A204.1 (cell line): ENCODE results near the gene ANKRD53.

Experiments used
- FAIRE-seq: peaks from 2 replicates; lab custom pipeline; 2012; peaks lifted over from hg19 to GRCh38; lab: Jason Lieb, UNC

Gene ANKRD53, protein sequence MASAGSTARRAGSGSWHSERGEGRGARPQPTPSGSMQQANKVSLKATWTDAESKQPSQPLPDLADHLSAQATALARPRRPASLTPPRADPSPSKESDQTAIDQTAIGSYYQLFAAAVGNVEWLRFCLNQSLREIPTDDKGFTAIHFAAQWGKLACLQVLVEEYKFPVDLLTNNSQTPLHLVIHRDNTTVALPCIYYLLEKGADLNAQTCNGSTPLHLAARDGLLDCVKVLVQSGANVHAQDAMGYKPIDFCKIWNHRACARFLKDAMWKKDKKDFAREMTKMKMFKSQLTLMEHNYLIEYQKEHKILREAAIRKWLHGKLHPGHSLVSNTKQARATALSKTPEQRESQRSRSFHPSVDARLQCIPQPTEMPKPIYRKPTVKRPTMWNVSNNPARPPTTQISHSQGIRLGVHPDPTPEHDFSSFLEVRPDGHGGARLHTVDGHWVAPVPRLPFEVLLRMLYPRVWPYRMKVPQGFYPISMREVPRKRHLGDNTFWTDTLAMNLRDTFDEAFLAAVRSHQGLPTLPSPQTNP

DNA sequence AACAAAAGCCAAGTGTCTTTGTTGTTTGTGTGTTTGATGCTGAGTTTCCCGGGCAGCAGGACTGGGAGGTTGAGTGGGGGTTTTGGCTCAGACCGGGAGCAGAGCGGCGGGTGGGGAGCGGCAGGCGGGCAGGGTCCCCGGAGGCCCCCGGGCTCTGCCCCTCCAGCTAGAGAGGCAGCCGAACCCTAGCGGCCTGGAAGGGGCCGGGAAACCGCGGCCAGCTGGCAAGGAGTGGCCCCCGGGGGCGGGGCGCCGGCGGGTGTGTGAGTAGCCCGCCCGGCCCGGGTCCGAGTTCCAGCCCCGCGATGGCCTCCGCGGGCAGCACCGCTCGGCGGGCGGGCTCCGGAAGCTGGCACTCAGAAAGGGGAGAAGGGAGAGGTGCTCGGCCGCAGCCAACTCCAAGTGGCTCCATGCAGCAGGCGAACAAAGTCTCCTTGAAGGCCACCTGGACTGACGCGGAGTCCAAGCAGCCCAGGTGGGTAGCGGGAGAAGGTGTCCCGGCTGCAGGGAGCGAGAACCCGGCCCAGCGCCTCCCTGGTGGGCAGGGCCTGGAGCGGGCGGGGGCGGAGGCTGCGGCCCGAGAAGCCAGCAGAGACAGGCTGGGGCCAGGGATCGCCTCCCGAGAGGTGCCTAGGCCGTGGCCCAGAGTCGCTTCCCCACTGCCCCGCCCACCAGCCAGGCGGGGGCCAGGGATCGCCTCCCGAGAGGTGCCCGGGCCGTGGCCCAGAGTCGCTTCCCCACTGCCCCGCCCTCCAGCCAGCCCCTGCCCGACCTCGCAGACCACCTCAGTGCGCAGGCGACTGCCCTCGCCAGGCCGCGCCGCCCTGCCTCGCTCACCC lies at the start of gene ANKRD53:
TSS of gene ANKRD53 (plus strand) at position 290 of the 839 bp plus-strand sequence. CDS start at position 306, 16 bp downstream.
- no peak for FAIRE-seq

DNA sequence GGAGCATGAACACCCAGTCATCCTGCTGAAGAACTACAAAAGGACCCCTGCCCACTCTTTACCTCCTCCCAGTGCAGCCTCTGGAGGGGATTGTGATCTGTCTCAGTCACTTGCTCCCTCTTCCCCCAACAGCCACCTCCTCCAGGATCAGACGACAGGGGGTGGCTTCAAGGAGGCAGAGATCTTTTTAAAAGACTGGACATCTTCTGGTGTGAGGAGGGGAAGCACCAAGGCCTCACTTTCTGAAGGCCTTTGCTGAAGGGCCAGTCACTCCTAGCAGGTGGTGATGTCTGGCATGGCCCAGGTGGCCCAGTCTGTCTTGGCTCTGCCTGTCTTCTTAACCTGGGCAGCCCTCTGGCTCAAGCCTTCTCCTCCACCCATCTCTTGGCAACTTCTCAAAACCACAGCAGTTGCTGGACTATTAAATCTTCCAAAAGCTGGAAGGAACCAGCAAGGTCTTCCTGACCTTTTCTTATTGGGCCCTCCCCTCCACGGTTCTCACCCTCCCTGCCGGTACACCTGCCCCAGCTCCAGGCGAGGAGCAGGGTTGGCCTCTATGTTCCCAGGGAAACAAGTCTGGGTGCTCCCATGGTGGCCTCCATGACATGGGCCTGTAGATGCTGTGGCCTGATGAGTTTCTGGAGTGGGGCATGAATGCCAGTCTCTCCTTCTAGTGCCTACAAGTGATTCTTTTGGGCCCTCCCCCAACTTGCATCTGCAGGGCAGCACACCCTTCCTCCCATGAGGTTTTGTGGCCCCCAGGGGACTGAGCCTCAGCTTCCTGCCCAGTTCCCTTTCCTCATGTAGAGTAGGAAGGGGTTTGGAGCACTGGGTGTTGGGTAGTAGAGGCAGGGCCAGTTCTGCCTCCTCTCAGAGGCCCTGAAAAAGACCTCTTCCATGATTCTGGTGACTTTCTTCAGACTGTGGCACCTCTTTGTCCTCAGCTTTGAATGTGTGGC lies 47.8 kb upstream of the ANKRD53 start:
- no peak for FAIRE-seq

DNA sequence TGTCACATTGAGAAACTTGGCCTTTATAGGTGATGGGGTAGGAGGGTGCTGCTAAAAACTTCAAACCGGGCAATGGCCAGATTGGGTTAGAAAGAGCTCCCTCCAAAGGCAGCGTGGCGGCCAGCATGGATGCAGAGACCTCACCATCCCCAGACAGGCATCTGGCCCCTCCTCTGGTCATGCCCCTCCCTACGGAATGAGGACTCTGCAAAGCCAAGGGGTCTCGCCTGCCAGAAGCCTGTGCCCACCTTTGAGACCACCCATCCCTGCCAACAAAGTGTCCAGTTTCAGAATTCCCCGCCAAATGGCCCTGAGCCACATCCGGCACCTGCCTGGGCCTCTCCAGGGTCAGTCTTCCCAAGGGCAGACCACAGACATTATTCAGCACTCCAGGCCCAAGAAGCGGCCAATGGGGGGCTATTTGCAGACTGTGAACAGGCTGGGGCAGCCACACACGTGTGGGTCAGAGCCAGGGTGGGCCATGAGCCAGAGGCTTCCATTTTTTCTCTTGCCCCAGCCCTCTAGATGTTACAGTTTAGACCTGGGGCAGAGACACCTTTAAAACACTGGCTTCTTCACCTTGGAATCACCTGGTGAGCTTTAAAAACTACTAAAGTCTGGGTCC lies 46.9 kb upstream of the ANKRD53 start:
- FAIRE-seq = no peak

DNA sequence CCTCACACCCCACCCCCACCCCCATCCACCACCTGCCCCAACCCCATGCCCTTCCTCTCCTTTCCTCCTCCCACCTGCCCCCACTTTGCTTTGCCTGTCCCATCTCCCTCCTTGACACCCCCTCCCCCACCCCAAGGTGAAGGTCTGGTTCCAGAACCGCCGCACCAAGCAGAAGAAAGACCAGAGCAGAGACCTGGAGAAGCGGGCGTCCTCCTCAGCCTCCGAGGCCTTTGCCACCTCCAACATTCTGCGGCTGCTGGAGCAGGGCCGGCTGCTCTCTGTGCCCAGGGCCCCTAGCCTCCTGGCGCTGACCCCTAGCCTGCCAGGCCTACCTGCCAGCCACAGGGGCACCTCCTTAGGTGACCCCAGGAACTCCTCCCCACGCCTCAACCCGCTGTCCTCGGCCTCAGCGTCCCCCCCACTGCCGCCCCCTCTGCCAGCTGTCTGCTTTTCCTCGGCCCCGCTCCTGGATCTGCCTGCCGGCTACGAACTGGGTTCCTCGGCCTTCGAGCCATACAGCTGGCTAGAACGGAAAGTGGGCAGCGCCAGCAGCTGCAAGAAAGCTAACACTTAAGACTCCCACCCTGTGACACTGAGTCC lies 45.7 kb upstream of the ANKRD53 start:
- FAIRE-seq = no peak

DNA sequence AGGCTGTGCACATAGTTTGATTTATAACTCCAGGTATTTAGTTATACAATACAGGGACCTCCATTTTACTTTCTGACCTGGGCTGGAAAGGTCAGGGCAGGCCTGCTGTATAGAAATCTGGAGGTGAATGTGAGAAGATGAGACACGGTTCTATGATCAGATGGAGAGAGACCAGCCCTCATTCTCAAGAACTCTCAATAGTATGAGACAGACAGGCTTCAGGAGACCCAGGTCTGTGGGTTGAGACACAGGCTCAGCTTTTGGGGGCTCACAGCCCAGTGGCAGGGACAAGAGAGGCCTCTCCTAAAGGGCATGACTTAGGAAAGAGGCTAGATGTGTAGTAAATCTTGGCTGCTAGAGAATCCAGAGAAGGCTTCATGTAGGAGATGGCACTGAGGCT lies 43.4 kb upstream of the ANKRD53 start:
- FAIRE-seq = no peak

DNA sequence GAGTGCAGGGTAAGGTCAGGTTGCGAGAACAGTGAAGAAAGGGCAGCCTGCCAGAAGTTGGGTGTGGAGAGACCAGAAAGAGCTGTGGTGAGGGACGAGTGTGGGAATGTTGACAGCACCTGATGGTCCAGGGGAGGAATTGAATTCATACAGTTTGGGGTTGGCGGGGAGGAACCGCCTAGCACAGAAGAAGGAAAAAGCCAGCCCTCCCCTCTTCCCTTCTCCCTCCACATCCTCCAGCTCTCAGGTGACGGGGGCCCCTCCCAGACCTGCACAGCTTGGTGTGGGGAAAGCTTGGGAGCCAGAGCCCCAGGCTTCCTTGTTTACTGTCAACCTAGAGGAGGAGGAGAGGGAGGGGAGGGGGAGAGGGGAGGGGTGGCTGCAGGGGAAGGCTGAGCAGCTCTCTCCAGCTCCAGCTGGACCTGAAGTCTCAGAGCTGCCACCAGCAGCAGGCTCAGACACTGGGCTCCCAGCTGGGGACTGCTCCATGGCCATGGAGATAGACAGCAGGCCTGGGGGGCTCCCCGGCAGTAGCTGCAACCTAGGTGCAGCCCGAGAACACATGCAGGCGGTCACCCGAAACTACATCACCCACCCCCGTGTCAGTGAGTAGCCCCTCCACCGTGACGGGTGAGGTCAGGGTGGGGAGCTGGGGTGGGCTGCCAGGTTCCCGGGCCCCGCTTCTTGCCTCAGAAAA lies 42.8 kb upstream of the ANKRD53 start, which contains the start of gene ATP6V1B1:
TSS of gene ATP6V1B1 (plus strand) at position 433 of the 697 bp plus-strand sequence. CDS start at position 488, 55 bp downstream.
- no peak for FAIRE-seq

DNA sequence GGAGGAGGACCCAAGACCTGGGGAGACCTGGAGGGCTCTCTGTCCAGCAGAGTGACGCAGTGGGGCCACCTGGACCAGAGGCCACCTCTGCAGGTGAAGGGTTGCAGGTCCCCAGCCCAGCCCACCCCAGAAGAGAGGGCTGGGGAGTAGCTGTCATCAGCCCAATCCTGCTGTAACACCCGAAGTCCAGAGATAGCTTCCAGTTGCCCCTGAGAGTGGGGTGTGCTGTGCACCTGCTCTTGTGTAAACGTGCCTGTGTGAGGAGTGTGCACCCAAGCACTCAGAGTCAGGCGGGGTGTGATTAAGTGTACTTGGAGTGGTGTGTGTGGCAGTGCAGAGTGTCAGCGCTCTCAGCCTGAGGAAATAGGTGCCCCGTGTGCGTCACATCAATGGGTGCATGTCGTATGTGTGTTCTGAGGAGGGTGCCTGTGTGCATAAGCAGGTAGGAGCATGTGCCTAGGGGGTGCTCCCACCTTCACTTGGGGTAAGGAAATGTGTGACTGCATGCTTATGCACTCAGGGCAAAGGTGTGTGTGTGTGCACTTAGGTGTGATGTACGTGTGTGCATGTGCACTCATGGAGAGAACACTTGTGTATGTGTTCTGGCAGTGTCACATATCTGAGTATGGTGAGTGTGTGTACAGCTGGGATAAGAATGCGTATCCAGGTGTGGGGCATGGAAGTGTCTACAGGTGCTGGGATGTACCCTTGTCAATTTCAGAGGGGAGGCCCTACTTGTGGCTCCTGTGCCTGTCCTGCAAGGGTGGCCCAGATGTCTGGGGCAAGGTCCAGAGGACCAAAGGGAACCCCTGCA lies 42.1 kb upstream of the ANKRD53 start:
- no peak for FAIRE-seq

DNA sequence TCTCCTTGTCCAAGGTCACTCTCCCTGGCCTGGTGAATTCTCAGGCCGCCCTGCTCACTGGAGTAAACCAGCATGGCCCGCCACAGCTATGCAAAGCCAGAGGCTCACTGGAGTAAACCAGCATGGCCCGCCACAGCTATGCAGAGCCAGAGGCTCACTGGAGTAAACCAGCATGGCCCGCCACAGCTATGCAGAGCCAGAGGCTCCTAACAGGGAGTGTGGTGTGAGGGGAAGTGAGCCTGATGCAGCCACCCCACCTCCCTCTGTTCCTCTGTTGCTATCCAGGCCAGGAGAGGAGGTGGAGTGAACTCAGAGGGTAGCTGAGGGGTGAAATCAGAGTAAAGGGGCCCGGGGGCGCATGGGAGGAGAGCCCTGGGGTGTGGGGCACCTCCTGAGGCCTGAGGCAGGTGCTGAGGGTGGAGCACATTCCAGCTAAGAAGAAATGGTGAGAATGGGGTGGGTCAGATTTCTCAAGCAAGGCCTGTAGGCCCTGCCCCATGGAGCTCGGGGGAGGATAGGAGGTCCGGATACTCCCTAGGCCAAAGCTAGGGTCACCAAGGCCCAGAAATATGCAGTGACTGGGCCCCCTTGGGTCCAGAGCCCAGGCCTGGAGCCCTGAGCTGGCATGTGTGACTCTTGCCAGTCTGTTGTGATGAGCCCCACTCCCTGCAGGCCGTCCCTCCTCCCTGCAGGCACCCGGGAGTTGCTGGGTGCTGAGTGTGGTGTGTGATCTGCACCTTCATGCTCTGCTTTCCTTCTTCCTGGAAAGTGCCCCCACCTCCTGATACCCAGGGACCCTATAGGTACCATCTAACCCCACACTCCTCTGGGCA lies 41.2 kb upstream of the ANKRD53 start:
- no peak for FAIRE-seq

DNA sequence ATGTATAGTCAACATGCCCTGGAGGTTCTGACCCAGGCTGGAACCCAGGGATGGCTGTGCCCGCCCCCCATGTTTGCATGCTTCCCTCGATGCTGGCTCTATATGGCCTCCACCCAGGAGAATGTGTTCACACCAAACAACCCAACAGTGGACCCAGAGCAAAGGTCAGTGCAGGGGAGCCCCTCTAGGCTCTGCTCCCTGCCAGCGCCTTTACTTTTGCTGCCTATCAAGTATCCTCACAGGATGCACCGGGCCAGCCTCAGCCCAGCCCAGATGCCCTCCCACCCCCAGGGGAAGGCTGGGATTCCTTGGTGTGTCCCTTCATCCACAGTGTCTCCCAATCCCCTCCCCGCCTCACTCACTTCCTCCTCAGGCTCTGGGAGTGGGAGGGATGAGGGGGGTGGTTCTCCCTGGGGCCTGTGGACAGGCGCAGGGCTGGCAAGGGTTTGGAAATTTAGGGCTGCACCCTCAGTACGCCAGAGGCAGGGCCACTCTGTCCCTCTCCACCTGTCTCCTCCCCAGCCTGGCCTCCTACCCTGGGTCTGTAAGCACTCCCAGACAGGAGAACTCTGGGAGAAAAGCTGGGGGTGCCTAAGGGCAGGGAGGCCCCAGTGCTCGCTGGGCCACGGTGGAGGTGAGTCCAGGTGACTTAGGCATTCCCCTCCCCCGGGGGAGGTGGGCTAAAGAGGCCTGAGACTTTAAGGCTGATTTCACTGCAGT lies 40.4 kb upstream of the ANKRD53 start:
- no peak for FAIRE-seq

DNA sequence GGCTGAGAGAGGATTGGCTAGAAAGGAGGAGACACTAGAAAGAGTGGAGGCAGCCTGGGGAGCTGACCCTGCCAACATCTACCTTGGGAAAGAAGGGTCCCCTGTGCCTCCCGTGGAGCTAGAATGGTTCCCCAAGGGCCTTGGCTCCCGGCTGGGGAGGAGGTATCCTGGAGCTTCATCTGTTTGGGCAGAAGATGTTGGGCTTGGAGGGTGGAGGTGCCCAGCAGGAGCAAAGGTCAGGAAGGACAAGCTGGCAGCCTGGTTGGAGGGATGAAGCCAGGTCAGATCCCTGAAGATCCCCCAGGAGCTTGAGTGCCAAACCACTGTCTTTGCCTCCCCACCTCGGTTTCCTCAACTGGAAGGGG lies 39.9 kb upstream of the ANKRD53 start:
- no peak for FAIRE-seq

DNA sequence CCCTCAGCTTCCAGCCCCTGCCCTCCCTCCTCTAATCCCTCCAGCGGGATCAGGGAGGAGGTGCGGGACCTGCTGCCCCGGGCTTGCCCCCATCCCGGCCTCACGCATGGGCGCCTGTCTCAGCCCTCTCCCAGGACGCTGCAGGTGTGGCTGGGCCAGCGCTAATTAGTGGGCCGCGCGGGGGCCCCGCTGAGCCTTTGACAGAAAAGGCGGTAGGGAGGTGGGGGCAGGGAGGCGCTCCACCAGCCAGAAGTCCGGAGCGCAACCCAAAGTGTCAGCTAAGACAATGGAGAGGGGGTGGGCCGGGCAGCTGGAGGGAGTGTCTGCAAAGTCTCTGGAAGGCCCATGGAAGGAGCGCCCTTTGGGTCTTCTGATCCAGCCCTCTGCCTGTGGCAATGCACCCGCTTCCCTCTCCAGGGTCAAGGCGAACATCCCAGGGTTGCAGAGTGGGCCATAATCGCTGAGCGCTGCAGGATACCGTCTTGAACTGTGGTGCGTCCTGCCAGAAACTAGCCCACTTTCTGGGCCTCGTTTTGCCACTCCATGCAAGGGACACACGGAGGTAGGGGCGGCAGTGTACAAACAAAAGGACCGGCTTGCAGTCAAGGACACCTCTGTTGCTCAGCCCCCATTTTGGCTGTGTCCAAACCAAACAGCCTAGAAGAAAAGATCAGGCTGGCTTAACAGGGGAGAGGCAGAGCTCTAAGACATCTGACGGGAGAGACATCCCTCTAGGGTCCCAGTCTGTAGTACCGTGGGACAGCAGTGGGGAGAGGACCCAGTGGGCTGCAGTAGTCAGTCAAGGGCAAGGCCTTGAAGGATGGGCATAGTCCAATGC lies 39.2 kb upstream of the ANKRD53 start:
- FAIRE-seq = no peak

DNA sequence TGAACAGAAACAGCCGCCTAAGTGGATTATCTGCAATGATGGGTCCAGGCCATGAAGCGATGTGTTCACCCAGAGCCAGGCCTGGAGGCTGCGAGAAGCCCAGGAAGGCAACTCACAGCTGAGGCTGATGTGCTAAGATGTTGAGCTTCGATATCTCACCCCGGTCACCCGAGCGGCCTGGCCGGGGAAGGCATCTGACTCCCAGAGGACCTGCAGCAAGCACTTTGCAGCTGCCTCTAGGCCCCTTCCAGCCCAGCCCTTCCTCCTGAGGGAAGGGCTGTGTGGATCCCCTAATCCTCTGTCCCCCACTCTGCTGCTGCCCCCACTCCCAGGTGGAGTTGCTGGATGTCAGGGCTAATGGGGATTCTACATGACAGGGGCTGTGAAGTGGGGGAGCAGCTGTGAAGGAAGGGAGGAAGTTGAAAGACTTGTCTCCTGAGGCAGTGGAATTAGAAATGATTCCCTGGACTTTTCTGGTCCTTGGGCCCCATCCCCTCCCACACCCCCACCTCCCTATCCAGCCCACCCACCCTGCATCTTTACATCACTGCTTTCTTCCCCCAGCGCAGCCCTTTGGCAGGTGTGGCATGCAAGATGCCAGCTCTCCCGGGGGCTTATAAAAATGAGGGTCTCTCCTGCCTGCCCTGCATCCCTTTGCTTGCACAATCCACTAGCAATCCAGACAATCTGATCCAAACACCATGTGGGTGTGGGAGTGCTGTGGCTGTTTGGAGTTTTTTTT lies 38.4 kb upstream of the ANKRD53 start:
- FAIRE-seq = no peak

DNA sequence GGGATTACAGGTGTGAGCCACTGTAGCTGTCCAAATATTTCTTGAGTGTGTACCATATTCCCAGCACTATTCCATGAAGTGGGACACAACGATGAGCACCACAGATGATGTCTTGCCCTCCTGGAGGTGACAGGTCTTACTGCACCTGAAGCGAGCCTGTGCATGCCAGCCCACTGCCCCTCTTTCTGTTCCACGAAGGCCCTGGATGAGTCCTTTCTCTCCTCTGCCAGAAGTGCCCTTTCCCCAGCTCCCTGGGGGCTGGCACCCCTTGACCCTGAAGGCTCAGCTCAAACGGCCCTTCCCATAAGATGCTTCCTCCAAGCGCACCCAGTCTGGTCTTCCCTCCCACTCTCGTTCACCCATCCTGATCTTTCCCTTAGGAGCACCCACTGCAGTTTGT lies 37.2 kb upstream of the ANKRD53 start:
- no peak for FAIRE-seq

DNA sequence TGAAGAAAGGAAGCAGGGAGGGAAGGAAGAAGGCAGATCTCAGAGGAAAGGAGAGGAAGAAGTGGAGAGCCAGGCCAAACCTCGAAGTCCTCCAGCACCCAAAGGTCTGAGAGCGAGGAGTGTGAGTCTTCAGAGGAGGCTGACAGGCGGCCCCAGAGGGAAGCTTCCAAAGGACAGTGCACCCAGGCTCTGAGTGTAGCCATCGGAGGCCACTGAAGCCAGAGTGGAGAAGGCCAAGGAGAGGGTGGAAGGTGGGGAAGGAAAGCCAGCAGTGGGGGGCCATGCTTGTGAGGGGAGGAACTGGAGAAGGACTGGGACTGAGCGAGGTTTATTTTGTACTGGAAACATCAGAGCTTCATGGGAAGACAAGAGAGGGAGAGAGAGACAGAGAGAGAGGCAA lies 36.7 kb upstream of the ANKRD53 start:
- FAIRE-seq = no peak

DNA sequence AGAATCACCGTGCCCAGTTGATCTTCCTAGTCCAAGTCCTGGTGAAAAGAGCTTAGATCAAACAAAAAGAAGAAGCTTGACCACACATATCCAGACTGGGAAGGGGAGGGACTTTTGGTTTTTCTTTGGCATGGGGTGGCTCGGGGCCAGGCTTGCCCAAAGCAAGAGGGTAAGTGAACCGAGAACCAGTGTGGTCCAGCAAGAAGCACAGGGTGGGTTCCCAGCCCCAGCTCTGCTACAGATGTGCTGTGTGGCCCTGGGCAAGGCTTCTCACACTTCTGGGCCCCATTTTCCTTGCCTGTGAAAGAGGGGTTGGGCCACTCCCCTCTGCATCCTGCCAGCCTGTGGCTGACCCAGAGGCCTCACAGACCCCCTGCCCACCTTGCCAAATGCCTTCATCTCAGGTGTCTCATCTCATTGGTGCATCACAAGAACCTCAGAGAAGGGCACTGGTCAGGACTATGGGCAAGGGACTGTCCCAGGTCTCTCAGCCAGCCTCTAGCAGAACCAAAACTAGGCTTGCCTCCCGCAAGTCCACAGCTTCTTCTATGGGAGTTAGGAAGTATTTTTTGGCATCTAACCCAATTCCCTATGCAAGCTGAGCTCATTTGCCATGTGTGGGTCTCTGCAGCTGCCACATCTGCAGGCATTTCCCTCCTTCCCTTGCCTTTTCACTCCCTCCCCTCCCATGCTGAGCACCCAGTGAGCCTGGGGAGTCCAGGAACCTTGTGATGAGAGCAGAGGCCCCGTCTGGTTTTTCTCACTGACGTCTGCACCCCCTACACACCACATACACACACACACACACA lies 35.8 kb upstream of the ANKRD53 start:
- FAIRE-seq = no peak
